Upper lobe of left lung (tissue), 6 donors: Measurements from ENCODE around the gene CCM2L. TPM values are rescaled to one million over a fixed set of nuclear protein-coding genes. Genes with fewer than 3 reads are reported as not detected.

Experiments
- ATAC-seq, 2 donors: fragments of 200-7000 bp; cut with Tn5 transposase; one replicate each; pipeline ENCODE4 v1.9.1; 2022; ENCODE audit warnings: mild to moderate bottlenecking in 2 of 2, moderate library complexity in 2 of 2; ENCODE audit not compliant: low FRiP score in 2 of 2
- DNase-seq, 2 donors: peaks; one replicate each; pipeline ENCODE4 v3.0.0-alpha.2; 2019 to 2020
- H3K27ac ChIP-seq, 4 donors: fragments of 200-600 bp; sonication (generic); one replicate each; pipeline ENCODE4 v1.5.1; 2016 to 2019
- H3K27me3 ChIP-seq, 4 donors: fragments of 200-600 bp; sonication (generic); one replicate each; pipeline ENCODE4 v1.5.1; 2017 to 2019
- H3K36me3 ChIP-seq, 4 donors: fragments of 200-600 bp; sonication (generic); one replicate each; pipeline ENCODE4 v1.5.1; 2016 to 2019
- H3K4me1 ChIP-seq, 4 donors: fragments of 200-600 bp; sonication (generic); one replicate each; pipeline ENCODE4 v1.5.1; 2018 to 2019
- H3K4me3 ChIP-seq, 4 donors: fragments of 200-600 bp; sonication (generic); one replicate each; pipeline ENCODE4 v1.5.1; 2017 to 2019; ENCODE audit warnings: mild to moderate bottlenecking in 2 of 4, moderate library complexity in 1 of 4
- H3K9me3 ChIP-seq, 4 donors: fragments of 200-600 bp; sonication (generic); one replicate each; pipeline ENCODE4 v1.5.1; 2018 to 2019
- CTCF ChIP-seq, 6 experiments: fragments of 450-650 bp in 4 of 6; fragments of 200-600 bp in 2 of 6; sonication (generic) in 2 of 6; IDR thresholded peaks; one replicate each; pipeline ENCODE4 v1.5.1; 2016 to 2019; ENCODE audit warnings: antibody characterized with exemption in 6 of 6
- EP300 ChIP-seq, 4 donors: sonication (generic); formaldehyde crosslinking; IDR thresholded peaks; one replicate each; pipeline ENCODE4 v1.5.1; 2017; ENCODE audit warnings: antibody characterized with exemption in 4 of 4, control low read depth in 2 of 4
- POLR2A ChIP-seq, 4 donors: fragments of 450-650 bp; IDR thresholded peaks; one replicate each; pipeline ENCODE4 v1.5.1; 2016 to 2017; ENCODE audit warnings: antibody characterized with exemption in 4 of 4, mild to moderate bottlenecking in 2 of 4
- POLR2AphosphoS5 ChIP-seq, 2 donors: sonication (generic); formaldehyde crosslinking; IDR thresholded peaks; one replicate each; pipeline ENCODE4 v1.5.1; 2017; ENCODE audit warnings: antibody characterized with exemption in 2 of 2
- WGBS, 2 donors: methylation state at CpG; one replicate each; pipeline ENCODE4 v1.1.5; 2017 to 2018; 5-methylcytosine and 5-hydroxymethylcytosine counted together
- total RNA-seq, 6 donors: library from RNA; depleted of rRNA in 4 of 6; stranded (reverse); fragments of >200 nt in 4 of 6; gene quantifications; one replicate each; pipeline versions ENCODE4 v1.1.0 to v1.2.1, GENCODE V29; 2016 to 2021
- donor health status: DM: no; HTN: no; CAD: no; lungs with moderate emphysema.
- donor health status: DM: no; HTN: yes; CAD: no; lungs with severe emphysema.

CCM2L gene
- total RNA-seq, 6 donors from 2014 or later = 4.2 to 29.2 (median 8.3) TPM

- Histone ChIP-seq H3K27ac (no peak overlapping the region), H3K27me3 (peaks cover 0 to 18% (median 8%) of the 10 kb centered on the region in 4 donors), H3K36me3 (no peaks in the 10 kb centered on the region), H3K4me1 (peaks cover 17 to 23% (median 19%) of the 10 kb centered on the region in 4 donors), H3K4me3 (peak overlapping the region in 2 of 4 donors; percentile 53 to 69), H3K9me3 (no peaks in the 10 kb centered on the region)
- DNase-seq (peak; percentile 78 to 80), ATAC-seq (peak in 1 of 2 donors; percentile 61)
- TF ChIP-seq CTCF (IDR thresholded peaks at IDR 0.05) (peak in 4 of 6 experiments; percentile 10 to 52 (median 33)), POLR2A (IDR thresholded peaks at IDR 0.05) (no peak), EP300 (IDR thresholded peaks at IDR 0.05) (no peak)
- 23 to 61% methylated on average over 7 to 32 of the region's 35 CpGs for WGBS, 2 donors
These were observed 7.5 kb downstream of the CCM2L start for GRCh38 chr20:32017711-32018251.

- 10 to 22% methylated on average over 4 to 37 of the region's 67 CpGs for WGBS, 2 donors
- Histone ChIP-seq H3K27me3 (peaks cover 0 to 18% (median 8%) of the 10 kb centered on the region in 4 donors), H3K4me3 (peak overlapping the region; percentile 33 to 81 (median 61)), H3K4me1 (peaks cover 17 to 23% (median 19%) of the 10 kb centered on the region in 4 donors), H3K9me3 (no peaks in the 10 kb centered on the region), H3K36me3 (no peaks in the 10 kb centered on the region), H3K27ac (peak overlapping the region in 2 of 4 donors; percentile 35 to 37)
- TF ChIP-seq POLR2AphosphoS5 (IDR thresholded peaks at IDR 0.05) (peak in 1 of 2 donors; percentile 26), POLR2A (IDR thresholded peaks at IDR 0.05) (peak in 1 of 4 donors; percentile 20), EP300 (IDR thresholded peaks at IDR 0.05) (no peak)
- DNase-seq (peak; percentile 74 to 94), ATAC-seq (peak; percentile 71 to 78)
These were observed 8.3 kb downstream of the CCM2L start for GRCh38 chr20:32018269-32019155.

- Histone ChIP-seq H3K9me3 (no peaks in the 10 kb centered on the region), H3K4me1 (peaks cover 17 to 23% (median 19%) of the 10 kb centered on the region in 4 donors), H3K27ac (peak overlapping the region in 1 of 4 donors; percentile 35), H3K4me3 (peak overlapping the region in 3 of 4 donors; percentile 53 to 81 (median 69)), H3K36me3 (no peaks in the 10 kb centered on the region), H3K27me3 (peaks cover 0 to 18% (median 8%) of the 10 kb centered on the region in 4 donors)
- ATAC-seq (peak in 1 of 2 donors; percentile 16), DNase-seq (peak in 1 of 2 donors; percentile 88)
- 0% methylated on average over 3 to 10 of the region's 42 CpGs for WGBS, 2 donors
- TF ChIP-seq POLR2AphosphoS5 (IDR thresholded peaks at IDR 0.05) = no peak
- peak in 1 of 6 experiments; percentile 12 for TF ChIP-seq CTCF (IDR thresholded peaks at IDR 0.05)
These were observed 8.9 kb downstream of the CCM2L start for GRCh38 chr20:32019156-32019510.

- peaks cover 0 to 18% (median 8%) of the 10 kb centered on the region in 4 donors for H3K27me3 ChIP-seq
- no peaks in the 10 kb centered on the region for H3K9me3 ChIP-seq
- TF ChIP-seq POLR2A (IDR thresholded peaks at IDR 0.05) (no peak), CTCF (IDR thresholded peaks at IDR 0.05) (no peak), EP300 (IDR thresholded peaks at IDR 0.05) (no peak), POLR2AphosphoS5 (IDR thresholded peaks at IDR 0.05) (no peak)
- DNase-seq (no peak), ATAC-seq (no peak)
- H3K27ac ChIP-seq = peak overlapping the region in 2 of 4 donors; percentile 29 to 35
- no peaks in the 10 kb centered on the region for H3K36me3 ChIP-seq
- H3K4me3 ChIP-seq = peak overlapping the region in 3 of 4 donors; percentile 53 to 81 (median 69)
- 25 to 37% methylated on average over 10 to 11 of the region's 11 CpGs for WGBS, 2 donors
- peaks cover 17 to 23% (median 19%) of the 10 kb centered on the region in 4 donors for H3K4me1 ChIP-seq
These were observed 9.6 kb downstream of the CCM2L start for GRCh38 chr20:32019563-32020463.
